ENCODE results near the gene HOXC11.

Gene HOXC11

DNA sequence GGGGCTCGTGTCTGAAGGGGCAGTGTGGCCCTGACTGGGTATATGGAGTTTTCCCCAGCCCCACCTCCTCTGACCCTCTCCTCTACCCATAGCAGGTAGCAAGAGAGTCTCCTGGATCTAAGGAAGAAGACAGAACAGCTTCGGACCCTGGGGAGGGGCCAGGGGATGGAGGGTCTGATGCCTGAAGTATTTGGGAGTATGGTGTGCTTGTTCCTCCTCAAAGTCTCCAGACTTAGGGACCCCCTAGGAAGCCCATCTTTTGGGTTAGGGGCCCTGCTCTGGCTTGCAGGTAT lies 35.3 kb downstream of the HOXC11 start:
- H3K4me3 ChIP-seq (ENCODE audit: low read depth in 1 of 2, low read length in 2 of 2), result no peak overlapping the region
- no peaks in the 10 kb centered on the region for H3K36me3 ChIP-seq (ENCODE audit: insufficient read depth, low read length)
- peaks cover 7% of the 10 kb centered on the region for H3K4me1 ChIP-seq (ENCODE audit: insufficient read depth, low read length)
- H3K9ac ChIP-seq (ENCODE audit: low read length), result no peak overlapping the region
- no peak overlapping the region for H3K27ac ChIP-seq (ENCODE audit: low read depth, low read length)
- H3K9me3 ChIP-seq (ENCODE audit: low read length), result no peaks in the 10 kb centered on the region
- peaks cover 55 to 86% of the 10 kb centered on the region in 2 donors for H3K27me3 ChIP-seq (ENCODE audit: control insufficient read depth in 1 of 2, insufficient read depth in 2 of 2, low read length in 2 of 2)

DNA sequence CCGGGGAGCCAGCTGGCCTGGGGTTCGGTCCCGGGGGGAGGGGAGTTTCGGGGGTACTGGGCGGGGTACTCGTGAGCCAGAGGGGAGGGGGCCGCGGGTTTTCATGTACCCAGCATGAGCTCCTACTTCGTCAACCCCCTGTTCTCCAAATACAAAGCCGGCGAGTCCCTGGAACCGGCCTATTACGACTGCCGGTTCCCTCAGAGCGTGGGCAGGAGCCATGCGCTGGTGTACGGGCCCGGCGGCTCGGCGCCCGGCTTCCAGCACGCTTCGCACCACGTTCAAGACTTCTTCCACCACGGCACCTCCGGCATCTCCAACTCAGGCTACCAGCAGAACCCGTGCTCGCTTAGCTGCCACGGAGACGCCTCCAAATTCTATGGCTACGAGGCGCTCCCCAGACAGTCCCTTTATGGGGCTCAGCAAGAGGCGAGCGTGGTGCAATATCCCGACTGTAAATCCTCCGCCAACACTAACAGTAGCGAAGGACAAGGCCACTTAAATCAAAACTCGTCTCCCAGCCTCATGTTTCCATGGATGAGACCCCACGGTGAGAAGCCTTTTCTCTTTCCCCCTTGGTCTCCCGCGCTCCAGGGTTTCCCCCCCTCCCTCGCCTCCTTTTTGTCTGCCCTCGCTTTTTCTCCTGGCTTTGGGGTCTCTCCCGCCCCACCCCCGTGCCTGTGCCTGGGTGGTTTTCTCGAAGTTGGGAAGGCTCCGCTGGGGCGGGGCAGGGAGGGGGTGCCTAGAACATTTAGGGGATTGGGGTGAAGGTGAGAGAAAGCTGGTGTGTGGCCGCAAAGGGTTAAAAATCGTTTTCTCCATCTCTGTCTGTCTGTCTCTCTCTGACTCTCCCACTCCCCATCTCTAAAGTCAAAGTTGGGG lies 36.5 kb downstream of the HOXC11 start:
- no peaks in the 10 kb centered on the region for H3K36me3 ChIP-seq (ENCODE audit: insufficient read depth, low read length)
- peaks cover 66 to 88% of the 10 kb centered on the region in 2 donors for H3K27me3 ChIP-seq (ENCODE audit: control insufficient read depth in 1 of 2, insufficient read depth in 2 of 2, low read length in 2 of 2)
- no peaks in the 10 kb centered on the region for H3K9me3 ChIP-seq (ENCODE audit: low read length)
- H3K9ac ChIP-seq (ENCODE audit: low read length), result no peak overlapping the region
- H3K4me3 ChIP-seq (ENCODE audit: low read depth in 1 of 2, low read length in 2 of 2), result peak overlapping the region in 1 of 2 donors; percentile 45
- H3K4me1 ChIP-seq (ENCODE audit: insufficient read depth, low read length), result peaks cover 7% of the 10 kb centered on the region
- no peak overlapping the region for H3K27ac ChIP-seq (ENCODE audit: low read depth, low read length)

DNA sequence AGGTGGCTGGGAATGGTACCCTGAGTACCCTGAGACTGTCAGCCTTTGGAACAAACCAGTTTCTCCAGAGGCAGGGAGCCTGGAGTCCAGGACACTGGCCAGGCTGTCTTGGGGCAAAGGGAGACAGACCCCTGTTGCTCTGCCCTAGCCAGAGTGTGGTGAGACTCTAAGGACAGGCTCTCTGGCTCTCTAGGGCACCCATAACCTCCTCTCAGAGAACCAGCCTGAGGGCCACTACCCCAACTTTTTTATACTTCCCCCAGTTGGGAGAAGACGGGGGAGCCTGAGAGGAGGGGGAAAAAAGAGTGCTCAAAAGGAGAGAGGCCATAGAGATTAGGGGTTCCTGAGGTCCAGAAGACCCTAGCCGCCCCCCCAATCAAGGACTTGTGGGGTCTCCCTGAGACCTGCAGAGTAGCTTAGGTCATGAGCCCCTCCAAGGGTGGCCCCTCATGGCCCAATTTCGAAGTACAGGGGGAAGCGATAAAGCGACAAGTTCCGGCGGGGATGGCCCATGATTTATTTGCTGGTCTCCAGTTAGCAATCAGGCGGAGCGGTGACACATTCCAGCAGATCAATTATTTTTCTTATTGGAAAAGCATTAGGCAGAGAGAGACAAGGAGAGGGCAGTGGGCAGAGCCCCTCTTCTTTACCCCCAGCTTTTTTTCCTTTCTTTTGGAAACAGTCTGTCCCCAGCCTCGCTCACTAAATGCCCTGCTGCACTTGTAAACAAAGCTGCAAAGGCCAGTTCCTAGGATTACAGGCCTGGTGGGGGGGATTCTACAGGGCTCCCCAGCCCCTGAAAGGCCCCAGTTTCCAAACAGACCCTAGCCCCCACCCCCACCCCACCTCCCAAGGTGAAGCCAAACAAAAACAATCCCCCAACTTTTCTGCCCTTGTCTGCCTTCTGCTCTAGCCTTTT lies 37.4 kb downstream of the HOXC11 start:
- H3K9ac ChIP-seq (ENCODE audit: low read length), result no peak overlapping the region
- H3K27me3 ChIP-seq (ENCODE audit: control insufficient read depth in 1 of 2, insufficient read depth in 2 of 2, low read length in 2 of 2), result peaks cover 66 to 88% of the 10 kb centered on the region in 2 donors
- no peaks in the 10 kb centered on the region for H3K9me3 ChIP-seq (ENCODE audit: low read length)
- no peak overlapping the region for H3K27ac ChIP-seq (ENCODE audit: low read depth, low read length)
- H3K4me1 ChIP-seq (ENCODE audit: insufficient read depth, low read length), result peaks cover 7% of the 10 kb centered on the region
- H3K36me3 ChIP-seq (ENCODE audit: insufficient read depth, low read length), result no peaks in the 10 kb centered on the region
- no peak overlapping the region for H3K4me3 ChIP-seq (ENCODE audit: low read depth in 1 of 2, low read length in 2 of 2)

DNA sequence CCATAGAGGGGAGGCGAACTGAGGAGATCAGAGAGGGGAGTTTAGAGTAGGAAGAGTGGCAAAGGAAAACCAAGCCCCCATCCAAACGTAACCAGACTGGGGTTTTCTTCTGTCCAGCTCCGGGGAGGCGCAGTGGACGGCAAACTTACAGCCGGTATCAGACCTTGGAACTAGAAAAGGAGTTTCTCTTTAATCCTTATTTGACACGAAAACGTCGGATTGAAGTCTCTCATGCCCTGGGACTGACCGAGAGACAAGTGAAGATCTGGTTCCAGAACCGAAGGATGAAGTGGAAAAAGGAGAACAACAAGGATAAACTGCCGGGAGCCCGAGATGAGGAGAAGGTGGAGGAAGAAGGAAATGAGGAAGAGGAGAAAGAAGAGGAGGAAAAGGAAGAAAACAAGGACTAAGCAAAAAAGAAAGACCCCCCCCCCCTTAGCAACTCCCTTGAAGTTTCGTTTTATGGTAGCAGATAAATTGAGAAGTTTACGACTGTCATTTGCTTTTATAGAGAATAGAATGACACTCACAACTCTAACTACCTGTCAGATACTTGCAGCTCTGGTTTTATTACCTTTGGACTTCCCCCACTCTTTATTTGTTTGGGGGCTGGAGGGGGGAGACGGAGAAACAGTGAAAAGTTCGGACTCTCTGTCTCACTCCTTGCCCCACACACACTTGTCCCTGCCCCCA lies 38.2 kb downstream of the HOXC11 start:
- peaks cover 12% of the 10 kb centered on the region for H3K4me1 ChIP-seq (ENCODE audit: insufficient read depth, low read length)
- no peak overlapping the region for H3K27ac ChIP-seq (ENCODE audit: low read depth, low read length)
- no peak overlapping the region for H3K9ac ChIP-seq (ENCODE audit: low read length)
- no peaks in the 10 kb centered on the region for H3K9me3 ChIP-seq (ENCODE audit: low read length)
- H3K4me3 ChIP-seq (ENCODE audit: low read depth in 1 of 2, low read length in 2 of 2), result no peak overlapping the region
- no peaks in the 10 kb centered on the region for H3K36me3 ChIP-seq (ENCODE audit: insufficient read depth, low read length)
- peaks cover 70 to 88% of the 10 kb centered on the region in 2 donors for H3K27me3 ChIP-seq (ENCODE audit: control insufficient read depth in 1 of 2, insufficient read depth in 2 of 2, low read length in 2 of 2)

DNA sequence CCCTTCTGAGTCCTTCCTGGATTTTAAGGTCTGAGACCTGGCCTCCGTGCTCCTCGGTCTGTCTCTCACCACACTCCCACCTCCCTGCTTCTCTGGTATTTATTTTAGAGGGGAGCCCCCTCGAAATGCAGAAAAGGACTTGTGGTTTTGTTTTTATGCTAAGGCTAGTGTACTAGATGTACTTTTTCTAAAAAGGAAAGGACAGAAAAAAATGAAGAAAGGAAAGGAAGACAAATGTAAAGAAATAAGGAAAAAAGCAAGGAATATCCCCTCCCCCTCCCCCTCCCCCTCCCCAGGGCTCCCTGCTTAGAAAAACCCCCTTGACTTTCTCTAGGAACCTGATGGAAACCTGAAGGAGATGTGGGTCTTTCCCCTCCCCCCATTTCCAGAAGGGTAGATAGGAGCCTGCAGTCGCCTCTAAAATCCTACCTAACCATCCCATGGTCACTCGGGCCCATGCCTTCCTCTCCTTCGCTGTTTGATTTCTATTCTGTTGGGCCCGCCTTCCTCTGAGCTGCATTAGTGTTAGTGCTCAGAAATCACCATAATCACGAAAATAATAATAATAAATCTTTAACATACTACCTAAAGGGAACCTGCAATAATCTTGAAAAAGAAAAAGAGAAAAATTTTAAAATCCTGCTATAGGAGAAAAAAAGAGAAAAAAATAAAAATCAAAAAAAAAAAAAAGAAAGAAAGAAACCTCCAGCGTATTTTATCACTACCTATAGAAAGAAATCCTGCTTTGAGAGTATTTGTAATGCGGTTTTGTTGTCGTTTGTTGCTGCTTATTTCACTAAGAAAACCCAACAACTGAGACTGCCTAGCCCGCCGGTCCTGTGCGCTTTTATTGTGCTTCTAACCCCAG lies 39.0 kb downstream of the HOXC11 start:
- Histone ChIP-seq H3K27ac (ENCODE audit: low read depth, low read length) (no peak overlapping the region), H3K4me3 (ENCODE audit: low read depth in 1 of 2, low read length in 2 of 2) (no peak overlapping the region), H3K4me1 (ENCODE audit: insufficient read depth, low read length) (peaks cover 14% of the 10 kb centered on the region), H3K27me3 (ENCODE audit: control insufficient read depth in 1 of 2, insufficient read depth in 2 of 2, low read length in 2 of 2) (peaks cover 66 to 85% of the 10 kb centered on the region in 2 donors), H3K9ac (ENCODE audit: low read length) (no peak overlapping the region), H3K36me3 (ENCODE audit: insufficient read depth, low read length) (no peaks in the 10 kb centered on the region), H3K9me3 (ENCODE audit: low read length) (no peaks in the 10 kb centered on the region)

DNA sequence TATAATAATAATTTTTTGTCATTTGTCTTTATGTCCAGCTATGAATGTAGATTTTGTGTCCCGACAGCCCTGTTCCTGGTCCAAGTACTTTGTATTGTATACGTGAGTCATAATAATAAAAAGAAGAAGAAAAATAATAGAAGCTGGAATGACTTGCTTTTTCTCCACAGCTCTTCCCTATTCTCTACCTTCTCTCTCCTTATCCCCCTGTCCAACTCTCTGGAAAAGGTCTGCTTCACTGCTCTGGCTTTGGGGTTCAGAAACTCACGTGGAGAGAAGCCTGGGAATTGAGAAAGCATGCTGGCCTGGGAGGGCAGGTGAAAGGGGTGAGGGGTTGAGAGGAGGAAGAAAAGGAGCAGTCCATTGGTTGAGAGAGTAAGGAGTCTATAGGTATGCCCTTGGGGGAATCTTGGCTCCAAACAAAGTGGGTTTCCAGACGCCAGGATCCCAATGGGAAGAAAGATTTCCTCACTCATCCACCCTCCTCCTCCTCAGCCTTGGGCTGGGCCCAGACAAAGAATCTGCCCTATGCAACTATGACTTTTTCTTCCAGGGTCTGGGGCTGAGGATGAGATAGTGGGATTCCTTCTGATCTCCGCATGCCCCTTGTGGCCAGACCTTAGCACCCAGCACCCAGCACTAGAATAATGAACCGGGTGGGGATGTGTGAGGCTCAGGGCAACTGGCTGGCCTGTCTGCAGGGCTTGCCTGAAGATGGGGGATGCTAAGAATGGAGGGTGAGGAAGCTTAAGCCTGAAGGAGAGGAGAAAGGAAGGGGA lies 39.9 kb downstream of the HOXC11 start:
- no peaks in the 10 kb centered on the region for H3K9me3 ChIP-seq (ENCODE audit: low read length)
- no peak overlapping the region for H3K27ac ChIP-seq (ENCODE audit: low read depth, low read length)
- peaks cover 58 to 86% of the 10 kb centered on the region in 2 donors for H3K27me3 ChIP-seq (ENCODE audit: control insufficient read depth in 1 of 2, insufficient read depth in 2 of 2, low read length in 2 of 2)
- H3K9ac ChIP-seq (ENCODE audit: low read length), result no peak overlapping the region
- peaks cover 14% of the 10 kb centered on the region for H3K4me1 ChIP-seq (ENCODE audit: insufficient read depth, low read length)
- H3K36me3 ChIP-seq (ENCODE audit: insufficient read depth, low read length), result no peaks in the 10 kb centered on the region
- no peak overlapping the region for H3K4me3 ChIP-seq (ENCODE audit: low read depth in 1 of 2, low read length in 2 of 2)

DNA sequence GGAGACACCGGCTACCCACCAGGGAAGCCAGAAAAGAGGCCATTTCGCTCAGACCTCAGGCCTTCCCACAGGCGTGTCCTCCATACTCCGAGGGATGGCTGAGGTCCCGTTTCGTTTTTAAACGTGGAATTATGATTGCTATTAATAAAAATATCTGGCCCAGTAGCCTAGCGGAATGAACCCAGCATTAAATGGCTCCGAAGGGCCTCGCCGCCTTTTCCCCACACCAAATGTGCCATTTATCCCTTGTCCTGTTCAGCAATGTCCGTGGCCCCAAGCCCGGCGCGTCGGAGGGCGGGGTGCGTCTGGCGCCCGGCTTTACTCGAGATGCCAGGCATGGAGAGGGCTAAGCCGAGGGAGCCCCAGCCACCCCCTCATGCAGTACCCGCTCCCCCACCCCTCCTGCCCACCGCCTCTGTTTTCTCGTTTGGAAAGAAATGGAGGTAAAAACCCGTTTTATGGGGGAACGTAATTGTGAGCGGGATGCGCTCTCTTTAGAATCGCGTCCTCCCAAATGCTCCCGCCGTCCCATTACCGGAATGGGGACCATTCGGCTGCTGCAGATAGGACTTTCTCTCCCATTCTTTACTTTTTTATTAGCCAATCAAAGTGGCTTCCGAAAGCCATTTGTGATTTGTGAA lies 41.6 kb downstream of the HOXC11 start:
- no peaks in the 10 kb centered on the region for H3K36me3 ChIP-seq (ENCODE audit: insufficient read depth, low read length)
- H3K4me1 ChIP-seq (ENCODE audit: insufficient read depth, low read length), result peaks cover 11% of the 10 kb centered on the region
- no peak overlapping the region for H3K27ac ChIP-seq (ENCODE audit: low read depth, low read length)
- H3K9me3 ChIP-seq (ENCODE audit: low read length), result no peaks in the 10 kb centered on the region
- peaks cover 47 to 87% of the 10 kb centered on the region in 2 donors for H3K27me3 ChIP-seq (ENCODE audit: control insufficient read depth in 1 of 2, insufficient read depth in 2 of 2, low read length in 2 of 2)
- no peak overlapping the region for H3K4me3 ChIP-seq (ENCODE audit: low read depth in 1 of 2, low read length in 2 of 2)
- no peak overlapping the region for H3K9ac ChIP-seq (ENCODE audit: low read length)

DNA sequence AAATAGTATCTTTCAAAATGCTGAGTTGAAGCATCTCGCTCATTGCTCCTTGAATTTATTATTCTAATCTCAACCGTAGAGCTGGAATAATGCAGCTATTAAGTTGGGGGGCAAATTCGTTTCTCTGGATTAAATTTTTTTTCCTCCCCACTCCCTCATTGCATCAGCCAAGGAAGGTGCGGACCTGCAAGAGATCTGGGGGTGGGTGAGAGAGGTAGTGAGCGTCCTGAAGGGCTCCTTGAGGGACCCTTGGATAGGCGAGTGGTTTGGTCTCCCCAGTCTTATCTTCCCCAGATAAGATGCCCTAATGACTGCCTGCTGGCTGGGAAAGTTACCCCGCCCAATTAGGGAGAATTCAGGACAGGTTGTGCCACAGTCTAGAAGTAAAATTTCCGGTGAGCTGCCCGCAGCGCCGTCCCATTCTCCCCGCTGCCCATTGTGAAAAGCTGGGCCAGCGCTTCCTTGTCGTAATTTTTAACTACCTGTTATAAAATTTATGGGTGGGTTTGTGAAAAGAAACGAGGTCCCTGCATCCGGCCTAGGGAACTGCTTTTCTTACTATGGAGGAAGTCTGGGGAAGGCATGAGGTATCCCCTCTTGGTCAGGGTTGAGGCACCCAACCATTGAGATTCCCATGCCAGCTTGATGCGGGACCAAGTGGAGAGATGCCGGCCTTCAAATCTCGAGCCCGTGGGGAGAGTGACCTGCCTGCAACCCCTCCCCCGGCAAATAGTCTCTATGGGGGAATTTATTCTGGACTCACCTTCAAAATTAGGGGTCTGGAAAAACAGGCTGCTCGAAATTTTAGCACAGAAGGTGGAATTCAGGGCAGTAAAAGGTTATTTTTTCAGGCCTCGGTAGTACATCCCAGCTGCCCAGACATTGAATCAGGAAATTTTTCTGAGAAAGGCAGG lies 42.3 kb downstream of the HOXC11 start:
- Histone ChIP-seq H3K4me1 (ENCODE audit: insufficient read depth, low read length) (peaks cover 13% of the 10 kb centered on the region), H3K27ac (ENCODE audit: low read depth, low read length) (no peak overlapping the region), H3K27me3 (ENCODE audit: control insufficient read depth in 1 of 2, insufficient read depth in 2 of 2, low read length in 2 of 2) (peaks cover 40 to 87% of the 10 kb centered on the region in 2 donors), H3K9ac (ENCODE audit: low read length) (no peak overlapping the region), H3K9me3 (ENCODE audit: low read length) (no peaks in the 10 kb centered on the region), H3K36me3 (ENCODE audit: insufficient read depth, low read length) (no peaks in the 10 kb centered on the region), H3K4me3 (ENCODE audit: low read depth in 1 of 2, low read length in 2 of 2) (no peak overlapping the region)

DNA sequence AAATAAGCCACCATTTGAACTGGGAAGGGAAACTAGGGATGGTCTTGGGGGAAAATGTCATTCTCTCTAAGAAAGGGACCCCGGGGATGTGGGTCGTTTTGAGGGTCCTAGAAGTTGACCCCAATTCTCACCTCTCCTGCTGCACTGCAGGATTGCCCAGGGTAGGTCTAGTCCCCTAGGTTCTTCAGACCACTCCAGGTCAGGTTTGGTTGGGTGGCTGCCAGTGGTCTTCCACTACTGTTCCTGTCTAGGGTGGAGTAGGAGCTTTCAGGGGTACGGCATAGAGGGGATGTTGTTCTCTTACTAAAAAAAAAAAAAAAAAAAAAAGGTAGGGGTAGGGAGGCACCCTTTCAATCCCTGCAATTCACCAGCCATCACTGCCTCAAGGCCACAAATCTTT lies 43.1 kb downstream of the HOXC11 start:
- peaks cover 38 to 87% of the 10 kb centered on the region in 2 donors for H3K27me3 ChIP-seq (ENCODE audit: control insufficient read depth in 1 of 2, insufficient read depth in 2 of 2, low read length in 2 of 2)
- no peak overlapping the region for H3K4me3 ChIP-seq (ENCODE audit: low read depth in 1 of 2, low read length in 2 of 2)
- no peak overlapping the region for H3K27ac ChIP-seq (ENCODE audit: low read depth, low read length)
- H3K4me1 ChIP-seq (ENCODE audit: insufficient read depth, low read length), result peaks cover 13% of the 10 kb centered on the region
- no peaks in the 10 kb centered on the region for H3K36me3 ChIP-seq (ENCODE audit: insufficient read depth, low read length)
- no peaks in the 10 kb centered on the region for H3K9me3 ChIP-seq (ENCODE audit: low read length)
- H3K9ac ChIP-seq (ENCODE audit: low read length), result no peak overlapping the region
